HepG2 (cell line): ENCODE data around the gene SUPT4H1. TPM values are rescaled to one million over a fixed set of nuclear protein-coding genes. Genes with fewer than 3 reads are reported as not detected.

Experiments
- CREBL2 ChIP-seq: sonication (generic); formaldehyde crosslinking; IDR thresholded peaks from 2 replicates; pipeline ENCODE4 v1.8.1; 2023; ENCODE audit warnings: missing genetic modification reagents, mild to moderate bottlenecking, borderline replicate concordance
- HNF1A ChIP-seq, 2 experiments: sonication (generic) in 1 of 2; formaldehyde crosslinking in 1 of 2; IDR thresholded peaks; 2 replicates each; pipeline versions ENCODE4 v1.4.0 to v1.6.1; 2016 to 2020; ENCODE audit warnings: borderline replicate concordance in 1 of 2, low read depth in 1 of 2, mild to moderate bottlenecking in 1 of 2, missing genetic modification reagents in 1 of 2
- KDM3A ChIP-seq: IDR thresholded peaks from 2 replicates; pipeline ENCODE4 v1.6.1; 2018; ENCODE audit warnings: low read depth, missing compliant biosample characterization
- KDM6A ChIP-seq: IDR thresholded peaks from 2 replicates; pipeline ENCODE4 v1.6.1; 2016; ENCODE audit warnings: low read depth
- MBNL3 ChIP-seq: fragments of 250-450 bp; sonication (Bioruptor Pico); conservative IDR thresholded peaks from 2 replicates; pipeline ENCODE4 v1.8.0; 2022; ENCODE audit warnings: mild to moderate bottlenecking, inconsistent platforms
- NFKBIZ ChIP-seq: IDR thresholded peaks from 2 replicates; pipeline ENCODE4 v1.6.1; 2018; ENCODE audit warnings: missing genetic modification reagents, missing compliant biosample characterization
- POGZ ChIP-seq: sonication (generic); formaldehyde crosslinking; IDR thresholded peaks from 2 replicates; pipeline ENCODE4 v1.4.0; 2020; ENCODE audit warnings: mild to moderate bottlenecking, missing genetic modification reagents
- SYNCRIP ChIP-seq: fragments of 200-400 bp; formaldehyde crosslinking; IDR thresholded peaks from 2 replicates; pipeline ENCODE4 v1.6.1; 2018; ENCODE audit warnings: mild to moderate bottlenecking, low read depth, low read length; ENCODE audit not compliant: insufficient read depth
- U2AF2 ChIP-seq: fragments of 200-400 bp; formaldehyde crosslinking; IDR thresholded peaks from 2 replicates; pipeline ENCODE4 v1.6.1; 2017; ENCODE audit warnings: low read depth, mild to moderate bottlenecking, low read length
- ZC3H13 ChIP-seq: sonication (generic); formaldehyde crosslinking; IDR thresholded peaks from 2 replicates; pipeline ENCODE4 v1.8.1; 2023; ENCODE audit warnings: mild to moderate bottlenecking, missing genetic modification reagents, moderate library complexity
- ZNF264 ChIP-seq: sonication (generic); formaldehyde crosslinking; IDR thresholded peaks from 2 replicates; pipeline ENCODE4 v1.4.0; 2020; ENCODE audit warnings: missing genetic modification reagents
- ZNF34 ChIP-seq: sonication (generic); formaldehyde crosslinking; IDR thresholded peaks from 2 replicates; pipeline ENCODE4 v1.4.0; 2020; ENCODE audit warnings: mild to moderate bottlenecking, missing genetic modification reagents, borderline replicate concordance
- ZNF512B ChIP-seq: sonication (generic); formaldehyde crosslinking; IDR thresholded peaks from 2 replicates; pipeline ENCODE4 v1.5.1; 2020; ENCODE audit warnings: missing genetic modification reagents, mild to moderate bottlenecking, borderline replicate concordance
- ZNF678 ChIP-seq: sonication (generic); formaldehyde crosslinking; IDR thresholded peaks from 2 replicates; pipeline ENCODE4 v1.4.0; 2020; ENCODE audit warnings: mild to moderate bottlenecking, missing genetic modification reagents
- ZNF777 ChIP-seq: sonication (generic); formaldehyde crosslinking; IDR thresholded peaks from 2 replicates; pipeline ENCODE4 v1.4.0; 2020; ENCODE audit warnings: missing genetic modification reagents
- polyA plus RNA-seq, 8 experiments: library from polyadenylated mRNA; depleted of rRNA in 3 of 8; stranded (reverse) in 7 of 8; unstranded in 1 of 8; fragments of >200 nt; fragmentation: Illumina TruSeq in 4 of 8; extraction: Trizol in 4 of 8; gene quantifications; 2 replicates each; pipeline versions ENCODE4 v1.2.1 to v1.2.3, GENCODE V29; 2011 to 2016; ENCODE audit warnings: low read depth in 4 of 8, missing spikeins in 1 of 8, mixed read lengths in 1 of 8; ENCODE audit not compliant: insufficient read depth in 1 of 8
- total RNA-seq, 5 experiments: library from RNA; depleted of rRNA; stranded (reverse); fragments of >200 nt; fragmentation: Illumina TruSeq; extraction: Trizol; gene quantifications; 2 replicates each; pipeline ENCODE4 v1.2.3, GENCODE V29; 2016; ENCODE audit warnings: low read depth in 1 of 5
- TF ChIP-seq, protein P1 (sequence below): sonication (generic); formaldehyde crosslinking; IDR thresholded peaks from 2 replicates; pipeline ENCODE4 v1.4.0; 2020; ENCODE audit warnings: missing genetic modification reagents, mild to moderate bottlenecking, borderline replicate concordance

Gene SUPT4H1
- total and polyA plus RNA-seq, 2 of the 13 experiments (the other 11 are each of a cell fraction or from before 2014, with no cell fraction given) = 155 to 244 TPM

- no peak for TF ChIP-seq HNF1A (IDR thresholded peaks at IDR 0.05; ENCODE audit: low read depth)
- TF ChIP-seq HNF1A (CRISPR knock-in tag; IDR thresholded peaks at IDR 0.05; ENCODE audit: borderline replicate concordance) = no peak
- 0 out of 2 replicates have a peak, but pooled peaks have one; percentile 56 for TF ChIP-seq ZNF678 (CRISPR knock-in tag)
- TF ChIP-seq NFKBIZ (CRISPR knock-in tag) = no peak
- peak; percentile 75; the same call in 1 of the 2 replicates for TF ChIP-seq ZC3H13 (CRISPR knock-in tag)
- TF ChIP-seq CREBL2 (CRISPR knock-in tag) = no peak
- no peak for TF ChIP-seq U2AF2
- 0 out of 2 replicates have a peak, but pooled peaks have one; percentile 59 for TF ChIP-seq ZNF777 (CRISPR knock-in tag)
- no peak for TF ChIP-seq SYNCRIP
- no peak for TF ChIP-seq KDM6A (CRISPR knock-in tag)
- TF ChIP-seq ZNF264 = no peak
- TF ChIP-seq, protein P1, sequence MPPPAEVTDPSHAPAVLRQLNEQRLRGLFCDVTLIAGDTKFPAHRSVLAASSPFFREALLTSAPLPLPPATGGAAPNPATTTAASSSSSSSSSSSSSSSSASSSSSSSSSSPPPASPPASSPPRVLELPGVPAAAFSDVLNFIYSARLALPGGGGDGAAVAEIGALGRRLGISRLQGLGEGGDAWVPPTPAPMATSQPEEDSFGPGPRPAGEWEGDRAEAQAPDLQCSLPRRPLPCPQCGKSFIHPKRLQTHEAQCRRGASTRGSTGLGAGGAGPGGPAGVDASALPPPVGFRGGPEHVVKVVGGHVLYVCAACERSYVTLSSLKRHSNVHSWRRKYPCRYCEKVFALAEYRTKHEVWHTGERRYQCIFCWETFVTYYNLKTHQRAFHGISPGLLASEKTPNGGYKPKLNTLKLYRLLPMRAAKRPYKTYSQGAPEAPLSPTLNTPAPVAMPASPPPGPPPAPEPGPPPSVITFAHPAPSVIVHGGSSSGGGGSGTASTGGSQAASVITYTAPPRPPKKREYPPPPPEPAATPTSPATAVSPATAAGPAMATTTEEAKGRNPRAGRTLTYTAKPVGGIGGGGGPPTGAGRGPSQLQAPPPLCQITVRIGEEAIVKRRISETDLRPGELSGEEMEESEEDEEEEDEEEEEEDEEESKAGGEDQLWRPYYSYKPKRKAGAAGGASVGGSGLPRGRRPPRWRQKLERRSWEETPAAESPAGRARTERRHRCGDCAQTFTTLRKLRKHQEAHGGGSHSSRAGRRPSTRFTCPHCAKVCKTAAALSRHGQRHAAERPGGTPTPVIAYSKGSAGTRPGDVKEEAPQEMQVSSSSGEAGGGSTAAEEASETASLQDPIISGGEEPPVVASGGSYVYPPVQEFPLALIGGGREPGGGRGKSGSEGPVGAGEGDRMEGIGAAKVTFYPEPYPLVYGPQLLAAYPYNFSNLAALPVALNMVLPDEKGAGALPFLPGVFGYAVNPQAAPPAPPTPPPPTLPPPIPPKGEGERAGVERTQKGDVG (CRISPR knock-in tag) = no peak
- no peak for TF ChIP-seq ZNF512B (CRISPR knock-in tag)
- TF ChIP-seq ZNF34 (CRISPR knock-in tag) = 0 out of 2 replicates have a peak, but pooled peaks have one; percentile 42
- no peak for TF ChIP-seq POGZ (CRISPR knock-in tag)
- TF ChIP-seq KDM3A (CRISPR knock-in tag) = no peak
- no peak for TF ChIP-seq MBNL3 (CRISPR knock-in tag)
Observed at GRCh38 chr17:58380207-58381123, 28.5 kb upstream of the SUPT4H1 start (continued).
